CD4-positive, alpha-beta T cell treated with Interleukin-15 for 1 hour (primary cell): ENCODE measurements around the gene TUBA4A.

ENCODE experiments used
- DNase-seq: peaks from one replicate; pipeline ENCODE4 v3.0.0-alpha.2; 2020

TUBA4A gene

DNA sequence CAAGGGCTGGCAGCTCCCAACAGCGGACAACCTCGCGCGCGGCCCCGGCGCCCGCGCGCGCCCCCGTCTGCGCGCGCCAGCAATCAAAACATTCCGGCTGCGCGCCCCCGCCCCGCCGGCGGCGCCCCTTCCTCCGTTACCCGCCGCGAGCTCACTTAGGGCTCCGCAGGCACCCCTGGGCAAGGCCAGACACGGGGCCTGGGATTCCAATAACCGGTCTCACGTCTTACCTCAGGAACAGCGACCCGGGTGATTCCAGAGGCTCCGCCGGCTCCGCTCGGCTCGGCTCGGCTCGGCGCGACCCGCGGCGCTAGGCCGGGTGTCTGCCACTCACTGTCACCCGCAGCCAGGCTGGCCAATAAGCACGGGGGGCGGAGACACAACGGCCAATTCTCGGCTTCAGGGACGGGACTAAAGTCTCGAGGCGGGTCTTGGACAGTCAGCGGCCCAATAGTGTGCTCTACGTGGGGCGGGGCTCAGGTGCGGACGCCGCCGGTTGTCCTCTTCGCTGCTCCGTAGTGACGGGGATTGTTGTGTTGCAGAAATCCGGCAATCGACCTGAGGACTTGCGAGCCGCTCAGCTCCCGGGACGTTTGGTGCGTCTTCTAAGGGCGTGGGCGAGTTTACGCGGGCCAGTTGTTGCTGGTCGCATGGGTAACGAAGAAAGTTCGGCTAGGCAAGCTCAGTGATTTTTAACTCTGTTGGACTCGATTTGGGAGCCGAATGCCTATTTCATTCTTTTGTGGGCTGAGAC lies 24.2 kb downstream of the TUBA4A start, which contains the start of the genes ANKZF1 and ATG9A:
ANKZF1 (plus strand) TSS at position 502 of the 754 bp plus-strand sequence. CDS start 452 bp downstream, outside the sequence.
ATG9A (minus strand) TSS at position 332 of the 754 bp plus-strand sequence. CDS start 1,612 bp downstream, outside the sequence.
- DNase-seq: peak; percentile 99

GRCh38 chr2:219228911-219229304 lies 24.8 kb downstream of the TUBA4A start:
- DNase-seq: no peak

DNA sequence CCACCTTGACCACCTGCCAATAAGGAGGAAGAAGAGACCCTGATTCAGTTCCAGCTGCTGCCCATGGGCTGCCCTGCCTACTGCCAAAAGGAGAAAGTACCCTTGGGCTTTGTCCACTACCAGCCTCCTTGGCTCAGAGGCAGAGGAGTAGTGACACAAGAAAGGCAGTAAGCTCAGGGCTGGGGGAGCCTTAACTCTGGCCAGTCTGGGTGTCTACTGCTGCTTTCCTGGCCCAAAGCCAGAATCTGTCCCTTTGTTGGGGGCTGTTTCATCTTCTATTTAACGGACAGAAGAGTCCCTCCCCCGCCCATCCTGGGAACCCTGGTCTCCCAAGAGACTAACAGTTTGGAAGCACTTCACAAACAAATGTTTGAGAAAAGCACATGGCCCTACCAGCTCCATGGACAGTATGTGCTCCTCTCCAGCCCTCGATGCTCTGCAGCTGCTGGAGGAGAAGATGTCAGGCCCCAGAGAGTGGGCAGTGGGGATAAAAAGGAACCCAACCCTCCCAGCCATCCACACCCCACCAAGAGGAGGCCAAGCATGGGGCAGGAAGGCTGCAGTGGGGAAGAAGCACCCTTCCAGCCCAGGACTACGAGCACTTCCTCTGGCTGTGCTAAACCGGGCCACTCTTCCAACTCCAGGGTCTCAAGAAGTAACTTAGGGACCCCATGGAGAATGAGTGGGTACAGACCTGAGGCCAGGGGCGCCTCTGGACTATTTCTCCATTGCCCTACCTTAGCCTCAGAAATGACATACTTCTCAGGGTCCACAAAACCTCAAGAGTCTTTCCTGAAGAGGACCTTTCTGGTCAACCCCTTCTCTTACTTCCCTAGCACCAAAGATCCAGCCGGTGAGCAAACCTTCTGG lies 25.4 kb downstream of the TUBA4A start:
- DNase-seq: no peak

DNA sequence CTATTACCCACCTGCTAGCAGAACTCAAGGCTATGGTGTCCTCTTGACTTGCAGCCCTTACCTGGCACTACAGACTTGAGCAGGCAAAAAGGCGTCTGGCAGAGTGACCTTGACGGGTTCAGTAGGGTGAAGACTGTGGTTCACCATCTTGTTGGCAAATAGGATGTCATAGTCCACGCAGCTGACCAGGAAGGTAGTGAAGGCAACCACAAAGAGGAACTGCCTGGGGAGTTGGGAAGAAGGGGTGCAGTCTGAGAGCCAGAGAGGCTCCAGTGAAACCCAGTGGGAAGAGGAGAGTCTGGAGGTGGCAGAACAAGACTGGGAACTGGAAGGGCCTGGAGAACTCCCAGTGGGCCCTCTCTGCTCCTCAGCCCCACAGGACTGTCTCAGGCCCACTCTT lies 28.4 kb downstream of the TUBA4A start:
- peak; percentile 35 for DNase-seq

DNA sequence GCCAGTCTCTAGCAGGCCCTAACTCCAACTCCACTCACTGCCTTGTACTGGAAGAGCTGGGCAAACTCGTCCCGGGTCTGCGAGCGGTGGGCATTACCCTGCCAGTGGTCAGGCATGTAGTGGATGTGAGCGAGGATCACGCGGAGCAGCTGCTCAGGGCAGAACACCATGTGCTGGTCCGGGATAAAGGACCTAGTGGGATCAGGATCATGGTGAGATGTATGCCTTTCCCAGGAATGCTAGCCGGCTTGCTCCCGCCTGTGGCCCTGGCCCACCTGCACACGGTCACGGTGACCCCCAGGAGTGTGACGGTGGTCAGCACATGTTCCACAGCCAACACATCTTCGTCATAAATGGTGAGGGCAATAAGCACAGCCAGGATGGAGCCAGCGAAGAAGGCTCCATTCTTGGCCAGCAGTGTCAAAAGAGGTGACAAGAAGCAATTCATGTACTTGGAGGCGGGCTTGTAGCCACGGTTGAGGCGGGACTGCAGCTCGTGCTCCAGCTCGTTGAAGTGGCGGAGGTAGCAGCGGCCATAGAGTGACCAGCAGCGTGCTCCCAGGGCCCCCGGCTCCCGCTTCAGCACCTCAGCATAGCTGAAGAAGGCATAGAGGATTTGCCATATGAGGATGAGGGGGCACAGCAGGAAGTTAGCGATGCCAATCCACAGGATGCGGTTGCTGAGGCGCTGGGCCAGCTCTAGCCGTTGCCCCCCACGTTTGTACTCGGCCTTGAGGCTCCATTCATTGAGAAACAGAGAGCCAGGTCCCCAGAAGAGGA lies 29.7 kb downstream of the TUBA4A start:
- DNase-seq: no peak

- DNase-seq: no peak
These were observed 31.7 kb downstream of the TUBA4A start for GRCh38 chr2:219221957-219222518.

GRCh38 chr2:219220652-219221402 lies 32.9 kb downstream of the TUBA4A start:
- no peak for DNase-seq

- DNase-seq: no peak
These were observed 33.8 kb downstream of the TUBA4A start for GRCh38 chr2:219219784-219220532.

- peak; percentile 88 for DNase-seq
These were observed 34.7 kb downstream of the TUBA4A start, which contains the start of gene ABCB6 for GRCh38 chr2:219218732-219219701. ABCB6 (minus strand) TSS chr2:219218958; CDS start chr2:219218673, 285 bp downstream.

DNA sequence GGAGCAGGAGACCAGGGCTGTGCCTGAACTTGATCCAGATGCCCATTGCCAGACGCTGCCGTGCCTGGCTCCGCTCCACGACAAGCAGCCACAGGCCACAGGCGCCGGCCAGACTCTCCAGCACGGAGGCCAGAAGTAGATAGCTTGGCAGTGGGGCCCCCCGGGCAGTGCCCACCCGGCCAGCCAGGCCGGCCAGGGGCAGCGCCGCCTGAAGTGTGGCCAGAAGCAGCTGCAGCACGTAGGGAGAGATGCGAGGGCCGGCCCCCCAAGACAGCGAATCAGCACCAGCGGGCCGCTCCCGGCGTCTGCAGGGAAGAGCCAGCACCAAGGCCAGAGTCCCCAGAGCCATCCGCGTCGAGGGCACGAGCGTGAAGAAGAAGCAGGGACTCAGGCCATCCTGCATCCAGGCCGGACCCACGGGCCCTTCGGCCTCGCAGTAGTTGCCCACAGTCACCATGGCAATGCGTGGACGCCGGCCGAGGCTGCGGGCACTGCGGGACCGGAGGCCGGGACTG lies 35.4 kb downstream of the TUBA4A start:
- no peak for DNase-seq

GRCh38 chr2:219216535-219216915 lies 37.2 kb downstream of the TUBA4A start:
- peak; percentile 7 for DNase-seq

GRCh38 chr2:219215871-219216534 lies 37.7 kb downstream of the TUBA4A start:
- DNase-seq: peak; percentile 12

- no peak for DNase-seq
These were observed 38.9 kb downstream of the TUBA4A start for GRCh38 chr2:219214786-219215185.

DNA sequence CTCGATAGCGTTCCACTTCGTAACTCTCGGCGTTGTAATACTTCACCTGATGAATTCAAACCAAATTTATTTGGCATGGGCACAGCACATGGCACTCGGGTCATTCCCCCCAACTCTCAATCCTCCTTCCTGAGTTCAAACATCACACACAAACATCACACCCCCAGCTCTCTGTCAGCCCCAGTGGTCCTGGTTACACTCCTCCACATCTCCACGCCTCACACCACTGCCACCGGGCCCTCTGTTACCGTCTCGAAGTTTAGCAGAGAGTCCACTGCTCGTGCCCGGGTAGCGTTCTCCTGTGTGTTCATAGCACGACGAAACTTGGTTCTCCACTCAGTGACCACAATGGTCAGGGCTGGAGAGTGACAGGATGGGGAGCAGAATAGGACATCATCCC lies 39.6 kb downstream of the TUBA4A start:
- DNase-seq: no peak

- no peak for DNase-seq
These were observed 40.1 kb downstream of the TUBA4A start for GRCh38 chr2:219213486-219214071.

GRCh38 chr2:219213026-219213415 lies 40.7 kb downstream of the TUBA4A start:
- no peak for DNase-seq

DNA sequence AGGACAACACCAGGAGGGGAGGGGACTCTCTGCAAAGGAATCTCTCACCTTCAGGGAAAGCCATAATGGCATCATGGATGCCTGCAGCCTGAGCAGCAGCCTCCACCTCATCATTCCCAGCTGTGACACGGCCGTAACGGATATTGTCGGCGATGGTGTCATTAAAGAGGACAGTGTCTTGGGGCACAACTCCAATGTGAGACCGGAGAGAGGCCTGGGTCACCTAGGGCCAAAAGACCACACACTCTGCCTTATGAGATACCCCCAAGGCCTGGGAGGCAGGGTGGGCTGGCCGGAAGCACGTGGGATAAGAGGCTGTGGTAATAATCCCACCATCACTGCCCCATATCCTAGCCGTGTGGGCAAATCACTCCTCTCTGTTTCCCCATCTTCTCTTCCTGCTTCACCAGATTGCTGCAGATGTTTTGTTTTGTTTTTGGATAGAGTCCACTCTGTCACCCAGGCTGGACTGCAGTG lies 42.8 kb downstream of the TUBA4A start:
- no peak for DNase-seq

DNA sequence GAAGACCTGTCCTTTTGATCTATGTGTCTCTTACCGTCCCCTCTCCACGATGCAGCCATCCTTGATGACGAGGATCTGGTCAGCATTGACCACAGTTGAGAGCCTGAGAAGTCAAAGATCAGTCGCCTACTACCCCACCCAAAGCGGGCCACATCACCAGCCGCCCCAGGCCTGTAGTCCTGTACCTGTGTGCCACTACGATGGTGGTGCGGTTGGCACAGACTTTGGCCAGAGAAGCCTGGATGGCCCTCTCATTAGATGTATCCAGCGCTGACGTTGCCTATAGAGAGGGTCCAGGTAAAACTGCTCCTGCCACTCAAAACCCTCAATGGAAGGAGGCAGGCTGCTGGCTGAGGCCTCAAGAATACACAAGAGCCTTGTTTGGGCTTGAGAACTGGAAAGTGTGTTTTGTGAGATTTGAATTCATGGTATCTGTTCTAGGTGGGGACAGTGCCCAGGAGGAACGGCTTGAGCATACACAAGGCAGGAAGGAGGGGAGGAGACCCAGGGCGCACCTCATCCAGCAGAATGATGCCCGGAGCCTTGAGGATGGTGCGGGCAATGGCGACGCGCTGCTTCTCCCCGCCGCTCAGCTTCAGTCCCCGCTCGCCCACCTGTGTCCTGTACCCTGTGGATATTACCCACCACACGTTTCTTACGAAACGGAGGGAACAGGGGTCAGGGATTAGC lies 43.4 kb downstream of the TUBA4A start:
- DNase-seq: no peak
